GM21619 (cell line): ENCODE results near the gene RTP5.
"Not testable (repeated sequence)": the region's sequence is repeated elsewhere in the genome, so short reads cannot be mapped to it uniquely, and the experiment has no call there.

Experiments
- ATAC-seq: cut with Tn5 transposase; IDR thresholded peaks from one replicate; pipeline ENCODE4 v1.9.1; 2021; ENCODE audit not compliant: unreplicated experiment

The RTP5 gene

DNA sequence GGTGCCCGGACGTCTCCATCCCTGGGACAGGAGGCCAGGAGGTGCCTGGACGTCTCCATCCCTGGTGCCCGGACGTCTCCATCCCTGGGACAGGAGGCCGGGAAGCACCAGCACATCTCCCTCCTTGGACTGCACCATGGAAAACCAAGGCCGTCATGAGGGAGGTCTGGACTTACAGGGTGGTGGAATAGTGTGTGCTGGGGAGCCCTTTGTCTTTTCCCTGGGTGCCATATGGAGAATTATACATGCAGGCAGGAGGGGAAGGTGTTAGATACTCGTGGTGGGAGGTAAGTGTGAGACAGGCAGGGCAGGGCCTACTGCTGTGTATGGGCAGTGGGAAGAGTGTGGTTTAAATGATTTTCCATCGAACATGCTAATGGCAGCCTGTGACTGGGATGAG is 52.9 kb downstream of the RTP5 start:
- ATAC-seq = no peak

DNA sequence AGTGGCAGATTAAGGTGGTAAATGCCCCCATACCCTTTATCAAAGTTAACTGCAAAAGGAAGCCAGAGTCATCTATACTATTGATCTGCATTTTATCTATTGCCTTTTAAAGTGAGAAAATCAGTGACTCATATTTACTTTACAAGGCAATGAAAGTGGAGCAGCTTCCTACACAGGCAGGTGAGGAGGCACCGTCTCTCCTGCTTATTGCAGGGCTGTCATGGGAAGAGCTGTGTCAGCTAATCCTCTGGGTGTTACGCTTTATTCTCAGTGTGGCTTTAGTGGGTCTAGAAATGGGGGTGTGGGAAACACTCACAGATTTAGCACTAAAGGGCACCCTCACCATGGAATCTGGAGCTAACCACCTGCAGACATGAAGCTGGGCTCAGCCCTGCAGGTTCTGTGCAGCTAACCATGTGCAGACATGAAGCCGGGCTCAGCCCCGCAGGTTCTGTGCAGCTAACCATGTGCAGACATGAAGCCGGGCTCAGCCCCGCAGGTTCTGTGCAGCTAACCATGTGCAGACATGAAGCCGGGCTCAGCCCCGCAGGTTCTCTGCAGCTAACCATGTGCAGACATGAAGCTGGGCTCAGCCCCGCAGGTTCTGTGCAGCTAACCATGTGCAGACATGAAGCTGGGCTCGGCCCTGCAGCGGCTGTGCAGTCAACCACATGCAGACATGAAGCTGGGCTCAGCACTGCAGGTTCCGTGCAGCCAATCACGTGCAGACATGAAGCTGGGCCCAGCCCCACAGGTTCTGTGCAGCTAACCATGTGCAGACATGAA is 53.5 kb downstream of the RTP5 start:
- not testable (repeated sequence) for ATAC-seq
